ENCODE results near the gene NFS1. TPM values are rescaled to one million over a fixed set of nuclear protein-coding genes. Genes with fewer than 3 reads are reported as not detected.
"Not testable (repeated sequence)": the region's sequence is repeated elsewhere in the genome, so short reads cannot be mapped to it uniquely, and the experiment has no call there.

NFS1 gene
- total and polyA plus RNA-seq, 2 donors from 2014 or later, result 31.5 to 71.2 TPM

- H3K9ac ChIP-seq (ENCODE audit: low read length in 3 of 3), result no peak overlapping the region
- H3K27ac ChIP-seq (ENCODE audit: low read depth in 2 of 2, low read length in 2 of 2), result no peak overlapping the region
- intact Hi-C loops (cut with DNase I), result no loop called here
- no peak for FAIRE-seq
- H3K4me1 ChIP-seq (ENCODE audit: control insufficient read depth in 2 of 3, insufficient read depth in 2 of 3, low read depth in 1 of 3, low read length in 3 of 3), result peaks cover 0 to 2% (median 0%) of the 10 kb centered on the region in 3 donors
- peaks cover 27 to 75% (median 51%) of the 10 kb centered on the region in 3 donors for H3K36me3 ChIP-seq (ENCODE audit: control insufficient read depth in 2 of 3, insufficient read depth in 3 of 3, low read length in 3 of 3)
- no peak for DNase-seq
- TF ChIP-seq CTCF (IDR thresholded peaks at IDR 0.05; ENCODE audit: borderline replicate concordance, extremely low read depth, insufficient read depth), result no peak
- H3K9me3 ChIP-seq (ENCODE audit: control insufficient read depth in 2 of 3, insufficient read depth in 1 of 3, low read length in 3 of 3), result no peaks in the 10 kb centered on the region
- no peak overlapping the region for H3K4me3 ChIP-seq (ENCODE audit: low read length in 3 of 3)
- no peaks in the 10 kb centered on the region for H3K27me3 ChIP-seq (ENCODE audit: control insufficient read depth, insufficient read depth, low read length)
Observed at GRCh38 chr20:35714127-35714526, 15.0 kb upstream of the NFS1 start.

- intact Hi-C loops (cut with DNase I); FAIRE-seq; DNase-seq; H3K27me3 ChIP-seq (ENCODE audit: control insufficient read depth, insufficient read depth, low read length); H3K4me3 ChIP-seq (ENCODE audit: low read length in 3 of 3); H3K9ac ChIP-seq (ENCODE audit: low read length in 3 of 3); H3K4me1 ChIP-seq (ENCODE audit: control insufficient read depth in 2 of 3, insufficient read depth in 2 of 3, low read depth in 1 of 3, low read length in 3 of 3); H3K27ac ChIP-seq (ENCODE audit: low read depth in 2 of 2, low read length in 2 of 2); H3K9me3 ChIP-seq (ENCODE audit: control insufficient read depth in 2 of 3, insufficient read depth in 1 of 3, low read length in 3 of 3): not testable (repeated sequence)
- H3K36me3 ChIP-seq (ENCODE audit: control insufficient read depth in 2 of 3, insufficient read depth in 3 of 3, low read length in 3 of 3), result peaks cover 29 to 77% (median 51%) of the 10 kb centered on the region in 3 donors
Observed at GRCh38 chr20:35713120-35713519, 14.0 kb upstream of the NFS1 start.

- H3K27ac ChIP-seq (ENCODE audit: low read depth in 2 of 2, low read length in 2 of 2), result no peak overlapping the region
- H3K4me1 ChIP-seq (ENCODE audit: control insufficient read depth in 2 of 3, insufficient read depth in 2 of 3, low read depth in 1 of 3, low read length in 3 of 3), result no peaks in the 10 kb centered on the region
- no peaks in the 10 kb centered on the region for H3K9me3 ChIP-seq (ENCODE audit: control insufficient read depth in 2 of 3, insufficient read depth in 1 of 3, low read length in 3 of 3)
- H3K9ac ChIP-seq (ENCODE audit: low read length in 3 of 3), result no peak overlapping the region
- H3K27me3 ChIP-seq (ENCODE audit: control insufficient read depth, insufficient read depth, low read length), result no peaks in the 10 kb centered on the region
- peaks cover 32 to 74% (median 46%) of the 10 kb centered on the region in 3 donors for H3K36me3 ChIP-seq (ENCODE audit: control insufficient read depth in 2 of 3, insufficient read depth in 3 of 3, low read length in 3 of 3)
- FAIRE-seq (no peak), DNase-seq (no peak)
- no peak overlapping the region for H3K4me3 ChIP-seq (ENCODE audit: low read length in 3 of 3)
- no peak for TF ChIP-seq CTCF (IDR thresholded peaks at IDR 0.05; ENCODE audit: borderline replicate concordance, extremely low read depth, insufficient read depth)
- intact Hi-C loops (cut with DNase I), result no loop called here
Observed at GRCh38 chr20:35711588-35712209, 12.5 kb upstream of the NFS1 start.

GRCh38 chr20:35710884-35711587 is 11.9 kb upstream of the NFS1 start:
- intact Hi-C loops (cut with DNase I), result no loop called here
- H3K9ac ChIP-seq (ENCODE audit: low read length in 3 of 3), result no peak overlapping the region
- no peaks in the 10 kb centered on the region for H3K9me3 ChIP-seq (ENCODE audit: control insufficient read depth in 2 of 3, insufficient read depth in 1 of 3, low read length in 3 of 3)
- no peak for FAIRE-seq
- TF ChIP-seq CTCF (IDR thresholded peaks at IDR 0.05; ENCODE audit: borderline replicate concordance, extremely low read depth, insufficient read depth), result no peak
- peaks cover 29 to 74% (median 45%) of the 10 kb centered on the region in 3 donors for H3K36me3 ChIP-seq (ENCODE audit: control insufficient read depth in 2 of 3, insufficient read depth in 3 of 3, low read length in 3 of 3)
- no peak overlapping the region for H3K27ac ChIP-seq (ENCODE audit: low read depth in 2 of 2, low read length in 2 of 2)
- no peaks in the 10 kb centered on the region for H3K4me1 ChIP-seq (ENCODE audit: control insufficient read depth in 2 of 3, insufficient read depth in 2 of 3, low read depth in 1 of 3, low read length in 3 of 3)
- no peak for DNase-seq
- no peaks in the 10 kb centered on the region for H3K27me3 ChIP-seq (ENCODE audit: control insufficient read depth, insufficient read depth, low read length)
- H3K4me3 ChIP-seq (ENCODE audit: low read length in 3 of 3), result no peak overlapping the region

Measured in kidney (tissue), 14 donors.